GM12891 (cell line): ENCODE measurements around the gene ZNF674.

Experiments
- POLR2A ChIP-seq: IDR thresholded peaks from 2 replicates; pipeline ENCODE4 v1.6.1; 2011; ENCODE audit warnings: low read depth, low read length, control low read depth
- POLR2AphosphoS5 ChIP-seq: IDR thresholded peaks from 2 replicates; pipeline ENCODE4 v1.6.1; 2011; ENCODE audit warnings: low read depth, low read length, control low read depth
- SPI1 ChIP-seq: IDR thresholded peaks from 2 replicates; pipeline ENCODE4 v1.6.1; 2011; ENCODE audit warnings: low read depth, low read length, control low read depth

- TF ChIP-seq SPI1 (no peak), POLR2A (no peak), POLR2AphosphoS5 (no peak)
Observed at GRCh38 chrX:46485897-46486296, 59.3 kb downstream of the ZNF674 start.
